GM23338 (cell line): ENCODE results near the gene CPE. TPM values are rescaled to one million over a fixed set of nuclear protein-coding genes. Genes with fewer than 3 reads are reported as not detected.

ENCODE experiments used
- ATAC-seq: fragments of 200-7000 bp; cut with Tn5 transposase; 3 replicates; pipeline ENCODE4 v1.9.1; 2020
- DNase-seq: peaks from one replicate; pipeline ENCODE4 v3.0.0-alpha.2; 2015; ENCODE audit warnings: low spot score
- H2AFZ ChIP-seq: fragments of 200-600 bp; sonication (generic); 2 replicates; pipeline ENCODE4 v1.8.0; 2016; ENCODE audit warnings: antibody characterized with exemption, mild to moderate bottlenecking, moderate library complexity
- H3F3A ChIP-seq: fragments of 200-600 bp; sonication (generic); replicated peaks from 2 replicates; pipeline ENCODE4 v1.8.0; 2017; ENCODE audit warnings: antibody characterized with exemption, mixed run types, low read depth
- H3K27ac ChIP-seq: fragments of 200-600 bp; sonication (generic); 2 replicates; pipeline ENCODE4 v1.6.1; 2016; ENCODE audit warnings: low read depth
- H3K27me3 ChIP-seq: fragments of 200-600 bp; sonication (generic); 2 replicates; pipeline ENCODE4 v1.8.0; 2016; ENCODE audit warnings: mild to moderate bottlenecking, mixed run types, moderate library complexity; ENCODE audit not compliant: insufficient read depth
- H3K36me3 ChIP-seq: fragments of 200-600 bp; sonication (generic); 2 replicates; pipeline ENCODE4 v1.8.0; 2016; ENCODE audit warnings: mild to moderate bottlenecking; ENCODE audit not compliant: insufficient read depth
- H3K4me1 ChIP-seq: fragments of 200-600 bp; sonication (generic); 2 replicates; pipeline ENCODE4 v1.8.0; 2016; ENCODE audit warnings: mild to moderate bottlenecking, moderate library complexity; ENCODE audit not compliant: insufficient read depth
- H3K4me2 ChIP-seq: fragments of 200-600 bp; sonication (generic); 2 replicates; pipeline ENCODE4 v1.7.1; 2017; ENCODE audit warnings: mixed run types
- H3K4me3 ChIP-seq: fragments of 200-600 bp; sonication (generic); 2 replicates; pipeline ENCODE4 v1.6.1; 2016; ENCODE audit warnings: mixed run types
- H3K79me2 ChIP-seq: fragments of 200-600 bp; sonication (generic); replicated peaks from 2 replicates; pipeline ENCODE4 v1.8.0; 2017; ENCODE audit warnings: mild to moderate bottlenecking; ENCODE audit not compliant: insufficient read depth
- H3K9me2 ChIP-seq: fragments of 200-600 bp; sonication (generic); 2 replicates; pipeline ENCODE4 v1.8.0; 2017; ENCODE audit not compliant: insufficient read depth
- H4K20me1 ChIP-seq: fragments of 200-600 bp; sonication (generic); replicated peaks from 2 replicates; pipeline ENCODE4 v1.8.0; 2017; ENCODE audit warnings: mild to moderate bottlenecking; ENCODE audit not compliant: insufficient read depth
- H3K27ac Mint-ChIP-seq: 2 replicates; pipeline ENCODE4 v1.8.0; 2020; ENCODE audit warnings: inconsistent platforms, mild to moderate bottlenecking, moderate library complexity, mixed read lengths
- H3K27me3 Mint-ChIP-seq: 3 replicates; pipeline ENCODE4 v1.8.0; 2022; ENCODE audit warnings: low read depth, mild to moderate bottlenecking, moderate library complexity, mixed read lengths, inconsistent platforms; ENCODE audit not compliant: insufficient read depth, poor library complexity
- H3K36me3 Mint-ChIP-seq: 3 replicates; pipeline ENCODE4 v1.8.0; 2021; ENCODE audit warnings: low read depth, mild to moderate bottlenecking, inconsistent platforms, moderate library complexity, mixed read lengths
- H3K4me1 Mint-ChIP-seq: 3 replicates; pipeline ENCODE4 v1.8.0; 2020; ENCODE audit warnings: mild to moderate bottlenecking, inconsistent platforms, mixed read lengths
- H3K4me3 Mint-ChIP-seq: 3 replicates; pipeline ENCODE4 v1.8.0; 2021; ENCODE audit warnings: moderate library complexity, mild to moderate bottlenecking, inconsistent platforms, mixed read lengths
- H3K9me3 Mint-ChIP-seq: 3 replicates; pipeline ENCODE4 v1.8.0; 2020; ENCODE audit warnings: moderate library complexity, mild to moderate bottlenecking, inconsistent platforms, mixed read lengths
- EZH2phosphoT487 ChIP-seq: fragments of 200-600 bp; sonication (generic); IDR thresholded peaks from one replicate; pipeline ENCODE4 v1.8.1; 2018; ENCODE audit warnings: antibody characterized with exemption; ENCODE audit not compliant: unreplicated experiment
- JUNB ChIP-seq: IDR thresholded peaks from one replicate; pipeline ENCODE4 v1.6.1; 2016; ENCODE audit warnings: antibody characterized with exemption; ENCODE audit not compliant: unreplicated experiment
- POLR2AphosphoS5 ChIP-seq: IDR thresholded peaks from 2 replicates; pipeline ENCODE4 v1.6.1; 2016; ENCODE audit warnings: antibody characterized with exemption, low read depth
- ZNF114 ChIP-seq: fragments of 250-450 bp; sonication (Bioruptor Pico); IDR thresholded peaks from 2 replicates; pipeline ENCODE4 v1.5.0; 2020; ENCODE audit warnings: mild to moderate bottlenecking, moderate library complexity
- ZNF331 ChIP-seq: fragments of 250-450 bp; sonication (Bioruptor Pico); IDR thresholded peaks from 2 replicates; pipeline ENCODE4 v1.5.0; 2020; ENCODE audit warnings: low read depth, mild to moderate bottlenecking, moderate library complexity
- polyA plus RNA-seq: library from polyadenylated mRNA; unstranded; fragments of >200 nt; fragmentation: Nextera tagmentation; extraction: Ambion mirVana; gene quantifications from 2 replicates; pipeline ENCODE4 v1.2.1, GENCODE V29; 2016
- total RNA-seq: library from RNA; depleted of rRNA; stranded (reverse); fragments of >200 nt; shearing (Covaris generic); gene quantifications from 2 replicates; pipeline ENCODE4 v1.2.3, GENCODE V29; 2014
- TF ChIP-seq, protein P1 (sequence below): fragments of 250-450 bp; sonication (Bioruptor Pico); IDR thresholded peaks from 2 replicates; pipeline ENCODE4 v1.5.0; 2020; ENCODE audit warnings: mild to moderate bottlenecking, moderate library complexity
- TF ChIP-seq, protein P2 (sequence below), 2 experiments: fragments of 200-600 bp in 1 of 2; sonication (generic) in 1 of 2; conservative IDR thresholded peaks; 2 replicates each; pipeline versions ENCODE4 v1.5.1 to v1.6.1; 2016 to 2017; ENCODE audit warnings: antibody characterized with exemption in 2 of 2, low read depth in 2 of 2, mild to moderate bottlenecking in 2 of 2, moderate library complexity in 1 of 2
- TF ChIP-seq, protein P3 (sequence below): IDR thresholded peaks from 2 replicates; pipeline ENCODE4 v1.6.1; 2016; ENCODE audit warnings: antibody characterized with exemption
- TF ChIP-seq, protein P4 (sequence below): IDR thresholded peaks from one replicate; pipeline ENCODE4 v1.6.1; 2018; ENCODE audit warnings: antibody characterized with exemption; ENCODE audit not compliant: unreplicated experiment

The CPE gene
- total and polyA plus RNA-seq, 2 experiments from 2014 or later = 10.3 to 16.5 TPM

DNA sequence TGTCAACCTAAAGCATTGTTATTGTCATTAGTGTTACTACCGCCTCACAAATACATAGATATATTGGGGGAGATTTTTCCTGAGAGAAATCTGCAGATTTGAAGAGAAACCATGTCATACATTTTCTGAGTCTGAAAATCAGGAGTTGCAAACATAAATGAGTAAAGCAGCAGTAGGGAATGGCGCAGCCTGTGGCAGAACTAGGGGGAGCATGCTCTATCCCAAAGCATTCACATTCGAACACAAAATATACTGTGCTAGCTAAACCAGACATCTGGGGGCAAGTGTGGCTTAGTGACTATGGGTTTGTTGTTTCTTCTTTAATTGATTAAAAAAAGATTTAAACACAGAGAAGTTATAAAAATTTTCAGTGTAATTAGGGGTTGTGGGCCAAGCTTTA is 83.2 kb downstream of the CPE start (continued):
- TF ChIP-seq, protein P1, sequence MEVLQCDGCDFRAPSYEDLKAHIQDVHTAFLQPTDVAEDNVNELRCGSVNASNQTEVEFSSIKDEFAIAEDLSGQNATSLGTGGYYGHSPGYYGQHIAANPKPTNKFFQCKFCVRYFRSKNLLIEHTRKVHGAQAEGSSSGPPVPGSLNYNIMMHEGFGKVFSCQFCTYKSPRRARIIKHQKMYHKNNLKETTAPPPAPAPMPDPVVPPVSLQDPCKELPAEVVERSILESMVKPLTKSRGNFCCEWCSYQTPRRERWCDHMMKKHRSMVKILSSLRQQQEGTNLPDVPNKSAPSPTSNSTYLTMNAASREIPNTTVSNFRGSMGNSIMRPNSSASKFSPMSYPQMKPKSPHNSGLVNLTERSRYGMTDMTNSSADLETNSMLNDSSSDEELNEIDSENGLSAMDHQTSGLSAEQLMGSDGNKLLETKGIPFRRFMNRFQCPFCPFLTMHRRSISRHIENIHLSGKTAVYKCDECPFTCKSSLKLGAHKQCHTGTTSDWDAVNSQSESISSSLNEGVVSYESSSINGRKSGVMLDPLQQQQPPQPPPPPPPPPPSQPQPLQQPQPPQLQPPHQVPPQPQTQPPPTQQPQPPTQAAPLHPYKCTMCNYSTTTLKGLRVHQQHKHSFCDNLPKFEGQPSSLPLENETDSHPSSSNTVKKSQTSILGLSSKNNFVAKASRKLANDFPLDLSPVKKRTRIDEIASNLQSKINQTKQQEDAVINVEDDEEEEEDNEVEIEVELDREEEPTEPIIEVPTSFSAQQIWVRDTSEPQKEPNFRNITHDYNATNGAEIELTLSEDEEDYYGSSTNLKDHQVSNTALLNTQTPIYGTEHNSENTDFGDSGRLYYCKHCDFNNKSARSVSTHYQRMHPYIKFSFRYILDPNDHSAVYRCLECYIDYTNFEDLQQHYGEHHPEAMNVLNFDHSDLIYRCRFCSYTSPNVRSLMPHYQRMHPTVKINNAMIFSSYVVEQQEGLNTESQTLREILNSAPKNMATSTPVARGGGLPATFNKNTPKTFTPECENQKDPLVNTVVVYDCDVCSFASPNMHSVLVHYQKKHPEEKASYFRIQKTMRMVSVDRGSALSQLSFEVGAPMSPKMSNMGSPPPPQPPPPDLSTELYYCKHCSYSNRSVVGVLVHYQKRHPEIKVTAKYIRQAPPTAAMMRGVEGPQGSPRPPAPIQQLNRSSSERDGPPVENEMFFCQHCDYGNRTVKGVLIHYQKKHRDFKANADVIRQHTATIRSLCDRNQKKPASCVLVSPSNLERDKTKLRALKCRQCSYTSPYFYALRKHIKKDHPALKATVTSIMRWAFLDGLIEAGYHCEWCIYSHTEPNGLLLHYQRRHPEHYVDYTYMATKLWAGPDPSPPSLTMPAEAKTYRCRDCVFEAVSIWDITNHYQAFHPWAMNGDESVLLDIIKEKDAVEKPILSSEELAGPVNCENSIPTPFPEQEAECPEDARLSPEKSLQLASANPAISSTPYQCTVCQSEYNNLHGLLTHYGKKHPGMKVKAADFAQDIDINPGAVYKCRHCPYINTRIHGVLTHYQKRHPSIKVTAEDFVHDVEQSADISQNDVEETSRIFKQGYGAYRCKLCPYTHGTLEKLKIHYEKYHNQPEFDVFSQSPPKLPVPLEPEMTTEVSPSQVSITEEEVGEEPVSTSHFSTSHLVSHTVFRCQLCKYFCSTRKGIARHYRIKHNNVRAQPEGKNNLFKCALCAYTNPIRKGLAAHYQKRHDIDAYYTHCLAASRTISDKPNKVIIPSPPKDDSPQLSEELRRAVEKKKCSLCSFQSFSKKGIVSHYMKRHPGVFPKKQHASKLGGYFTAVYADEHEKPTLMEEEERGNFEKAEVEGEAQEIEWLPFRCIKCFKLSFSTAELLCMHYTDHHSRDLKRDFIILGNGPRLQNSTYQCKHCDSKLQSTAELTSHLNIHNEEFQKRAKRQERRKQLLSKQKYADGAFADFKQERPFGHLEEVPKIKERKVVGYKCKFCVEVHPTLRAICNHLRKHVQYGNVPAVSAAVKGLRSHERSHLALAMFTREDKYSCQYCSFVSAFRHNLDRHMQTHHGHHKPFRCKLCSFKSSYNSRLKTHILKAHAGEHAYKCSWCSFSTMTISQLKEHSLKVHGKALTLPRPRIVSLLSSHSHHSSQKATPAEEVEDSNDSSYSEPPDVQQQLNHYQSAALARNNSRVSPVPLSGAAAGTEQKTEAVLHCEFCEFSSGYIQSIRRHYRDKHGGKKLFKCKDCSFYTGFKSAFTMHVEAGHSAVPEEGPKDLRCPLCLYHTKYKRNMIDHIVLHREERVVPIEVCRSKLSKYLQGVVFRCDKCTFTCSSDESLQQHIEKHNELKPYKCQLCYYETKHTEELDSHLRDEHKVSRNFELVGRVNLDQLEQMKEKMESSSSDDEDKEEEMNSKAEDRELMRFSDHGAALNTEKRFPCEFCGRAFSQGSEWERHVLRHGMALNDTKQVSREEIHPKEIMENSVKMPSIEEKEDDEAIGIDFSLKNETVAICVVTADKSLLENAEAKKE = no peak
- no peak for TF ChIP-seq EZH2phosphoT487
- no peak for TF ChIP-seq ZNF114 (CRISPR knock-in tag)
- no peak for TF ChIP-seq POLR2AphosphoS5
- TF ChIP-seq, protein P2, sequence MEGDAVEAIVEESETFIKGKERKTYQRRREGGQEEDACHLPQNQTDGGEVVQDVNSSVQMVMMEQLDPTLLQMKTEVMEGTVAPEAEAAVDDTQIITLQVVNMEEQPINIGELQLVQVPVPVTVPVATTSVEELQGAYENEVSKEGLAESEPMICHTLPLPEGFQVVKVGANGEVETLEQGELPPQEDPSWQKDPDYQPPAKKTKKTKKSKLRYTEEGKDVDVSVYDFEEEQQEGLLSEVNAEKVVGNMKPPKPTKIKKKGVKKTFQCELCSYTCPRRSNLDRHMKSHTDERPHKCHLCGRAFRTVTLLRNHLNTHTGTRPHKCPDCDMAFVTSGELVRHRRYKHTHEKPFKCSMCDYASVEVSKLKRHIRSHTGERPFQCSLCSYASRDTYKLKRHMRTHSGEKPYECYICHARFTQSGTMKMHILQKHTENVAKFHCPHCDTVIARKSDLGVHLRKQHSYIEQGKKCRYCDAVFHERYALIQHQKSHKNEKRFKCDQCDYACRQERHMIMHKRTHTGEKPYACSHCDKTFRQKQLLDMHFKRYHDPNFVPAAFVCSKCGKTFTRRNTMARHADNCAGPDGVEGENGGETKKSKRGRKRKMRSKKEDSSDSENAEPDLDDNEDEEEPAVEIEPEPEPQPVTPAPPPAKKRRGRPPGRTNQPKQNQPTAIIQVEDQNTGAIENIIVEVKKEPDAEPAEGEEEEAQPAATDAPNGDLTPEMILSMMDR (conservative IDR thresholded peaks at IDR 0.05; ENCODE audit: low read depth in 2 of 2) = peak in 1 of 2 experiments; percentile 17; a peak in 1 of 4 replicates

DNA sequence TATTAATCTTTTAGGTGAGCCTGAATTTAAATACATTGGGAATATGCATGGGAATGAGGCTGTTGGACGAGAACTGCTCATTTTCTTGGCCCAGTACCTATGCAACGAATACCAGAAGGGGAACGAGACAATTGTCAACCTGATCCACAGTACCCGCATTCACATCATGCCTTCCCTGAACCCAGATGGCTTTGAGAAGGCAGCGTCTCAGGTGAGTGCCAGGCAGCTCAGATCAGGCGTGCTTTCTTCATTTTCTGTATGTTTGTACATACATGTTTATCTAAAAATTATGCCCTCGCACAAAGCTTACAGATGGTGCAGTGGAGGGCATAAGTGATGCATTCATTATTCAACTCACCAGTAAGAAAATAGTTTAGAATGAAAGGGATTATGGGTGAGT is 85.6 kb downstream of the CPE start:
- Histone ChIP-seq H3F3A (no peaks in the 10 kb centered on the region), H3K4me3 (no peak overlapping the region), H3K27ac (no peak overlapping the region), H3K27me3 (no peaks in the 10 kb centered on the region), H3K4me2 (no peak overlapping the region), H3K79me2 (no peaks in the 10 kb centered on the region), H4K20me1 (no peaks in the 10 kb centered on the region), H3K9me2 (no peaks in the 10 kb centered on the region), H2AFZ (peak overlapping the region; percentile 28; the same call in 1 of the 2 replicates), H3K36me3 (no peaks in the 10 kb centered on the region; the same call in 1 of the 2 replicates), H3K4me1 (0 out of 2 replicates have a peak, but pooled peaks cover 6% of the 10 kb centered on the region)
- Mint-ChIP-seq H3K27me3 (no peaks in the 10 kb centered on the region), H3K4me1 (peaks cover 9% of the 10 kb centered on the region; the same call in 2 of the 3 replicates), H3K27ac (no peak overlapping the region), H3K9me3 (no peaks in the 10 kb centered on the region; the same call in 2 of the 3 replicates), H3K36me3 (no peaks in the 10 kb centered on the region), H3K4me3 (no peak overlapping the region)
- DNase-seq (no peak), ATAC-seq (peak; percentile 56; the same call in 2 of the 3 replicates)
- TF ChIP-seq, protein P3, sequence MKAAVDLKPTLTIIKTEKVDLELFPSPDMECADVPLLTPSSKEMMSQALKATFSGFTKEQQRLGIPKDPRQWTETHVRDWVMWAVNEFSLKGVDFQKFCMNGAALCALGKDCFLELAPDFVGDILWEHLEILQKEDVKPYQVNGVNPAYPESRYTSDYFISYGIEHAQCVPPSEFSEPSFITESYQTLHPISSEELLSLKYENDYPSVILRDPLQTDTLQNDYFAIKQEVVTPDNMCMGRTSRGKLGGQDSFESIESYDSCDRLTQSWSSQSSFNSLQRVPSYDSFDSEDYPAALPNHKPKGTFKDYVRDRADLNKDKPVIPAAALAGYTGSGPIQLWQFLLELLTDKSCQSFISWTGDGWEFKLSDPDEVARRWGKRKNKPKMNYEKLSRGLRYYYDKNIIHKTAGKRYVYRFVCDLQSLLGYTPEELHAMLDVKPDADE = no peak
- TF ChIP-seq ZNF331 (CRISPR knock-in tag) = no peak
- TF ChIP-seq ZNF114 (CRISPR knock-in tag) = no peak
- TF ChIP-seq, protein P2 (conservative IDR thresholded peaks at IDR 0.05; ENCODE audit: low read depth in 2 of 2) = no peak
- no peak for TF ChIP-seq POLR2AphosphoS5
- no peak for TF ChIP-seq EZH2phosphoT487
- TF ChIP-seq JUNB = no peak
- TF ChIP-seq, protein P4, sequence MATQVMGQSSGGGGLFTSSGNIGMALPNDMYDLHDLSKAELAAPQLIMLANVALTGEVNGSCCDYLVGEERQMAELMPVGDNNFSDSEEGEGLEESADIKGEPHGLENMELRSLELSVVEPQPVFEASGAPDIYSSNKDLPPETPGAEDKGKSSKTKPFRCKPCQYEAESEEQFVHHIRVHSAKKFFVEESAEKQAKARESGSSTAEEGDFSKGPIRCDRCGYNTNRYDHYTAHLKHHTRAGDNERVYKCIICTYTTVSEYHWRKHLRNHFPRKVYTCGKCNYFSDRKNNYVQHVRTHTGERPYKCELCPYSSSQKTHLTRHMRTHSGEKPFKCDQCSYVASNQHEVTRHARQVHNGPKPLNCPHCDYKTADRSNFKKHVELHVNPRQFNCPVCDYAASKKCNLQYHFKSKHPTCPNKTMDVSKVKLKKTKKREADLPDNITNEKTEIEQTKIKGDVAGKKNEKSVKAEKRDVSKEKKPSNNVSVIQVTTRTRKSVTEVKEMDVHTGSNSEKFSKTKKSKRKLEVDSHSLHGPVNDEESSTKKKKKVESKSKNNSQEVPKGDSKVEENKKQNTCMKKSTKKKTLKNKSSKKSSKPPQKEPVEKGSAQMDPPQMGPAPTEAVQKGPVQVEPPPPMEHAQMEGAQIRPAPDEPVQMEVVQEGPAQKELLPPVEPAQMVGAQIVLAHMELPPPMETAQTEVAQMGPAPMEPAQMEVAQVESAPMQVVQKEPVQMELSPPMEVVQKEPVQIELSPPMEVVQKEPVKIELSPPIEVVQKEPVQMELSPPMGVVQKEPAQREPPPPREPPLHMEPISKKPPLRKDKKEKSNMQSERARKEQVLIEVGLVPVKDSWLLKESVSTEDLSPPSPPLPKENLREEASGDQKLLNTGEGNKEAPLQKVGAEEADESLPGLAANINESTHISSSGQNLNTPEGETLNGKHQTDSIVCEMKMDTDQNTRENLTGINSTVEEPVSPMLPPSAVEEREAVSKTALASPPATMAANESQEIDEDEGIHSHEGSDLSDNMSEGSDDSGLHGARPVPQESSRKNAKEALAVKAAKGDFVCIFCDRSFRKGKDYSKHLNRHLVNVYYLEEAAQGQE = no peak
